LNCaP clone FGC (cell line): ENCODE results near the gene ZNF575.

Source experiments
- DNase-seq: peaks from one replicate; pipeline ENCODE4 v3.0.0-alpha.2; 2011; ENCODE audit warnings: low read depth
- H3K4me3 ChIP-seq: 2 replicates; pipeline ENCODE4 v1.5.1; 2011; ENCODE audit warnings: mild to moderate bottlenecking, low read depth, low read length, control low read depth
- TF ChIP-seq, protein P1 (sequence below): IDR thresholded peaks from 2 replicates; pipeline ENCODE4 v1.5.1; 2012; ENCODE audit warnings: mild to moderate bottlenecking; ENCODE audit not compliant: control insufficient read depth, insufficient read depth; ENCODE audit errors: extremely low read depth

ZNF575 gene

DNA sequence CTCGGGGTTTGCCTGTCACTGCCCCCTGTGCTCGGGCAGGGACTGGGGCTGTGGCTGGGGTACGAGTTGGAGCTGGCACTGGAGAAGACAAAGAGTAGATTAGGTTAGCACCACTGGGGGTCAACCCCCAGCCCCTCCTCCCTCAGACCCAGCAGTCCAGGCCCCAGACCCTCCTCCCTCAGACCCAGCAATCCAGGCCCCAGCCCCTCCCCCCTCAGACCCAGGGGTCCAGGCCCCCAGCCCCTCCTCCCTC, 19.1 kb downstream of the ZNF575 start:
- no peak overlapping the region for H3K4me3 ChIP-seq
- TF ChIP-seq, protein P1, sequence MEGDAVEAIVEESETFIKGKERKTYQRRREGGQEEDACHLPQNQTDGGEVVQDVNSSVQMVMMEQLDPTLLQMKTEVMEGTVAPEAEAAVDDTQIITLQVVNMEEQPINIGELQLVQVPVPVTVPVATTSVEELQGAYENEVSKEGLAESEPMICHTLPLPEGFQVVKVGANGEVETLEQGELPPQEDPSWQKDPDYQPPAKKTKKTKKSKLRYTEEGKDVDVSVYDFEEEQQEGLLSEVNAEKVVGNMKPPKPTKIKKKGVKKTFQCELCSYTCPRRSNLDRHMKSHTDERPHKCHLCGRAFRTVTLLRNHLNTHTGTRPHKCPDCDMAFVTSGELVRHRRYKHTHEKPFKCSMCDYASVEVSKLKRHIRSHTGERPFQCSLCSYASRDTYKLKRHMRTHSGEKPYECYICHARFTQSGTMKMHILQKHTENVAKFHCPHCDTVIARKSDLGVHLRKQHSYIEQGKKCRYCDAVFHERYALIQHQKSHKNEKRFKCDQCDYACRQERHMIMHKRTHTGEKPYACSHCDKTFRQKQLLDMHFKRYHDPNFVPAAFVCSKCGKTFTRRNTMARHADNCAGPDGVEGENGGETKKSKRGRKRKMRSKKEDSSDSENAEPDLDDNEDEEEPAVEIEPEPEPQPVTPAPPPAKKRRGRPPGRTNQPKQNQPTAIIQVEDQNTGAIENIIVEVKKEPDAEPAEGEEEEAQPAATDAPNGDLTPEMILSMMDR = no peak
- DNase-seq = no peak

- no peak for DNase-seq
- TF ChIP-seq, protein P1 = no peak
- H3K4me3 ChIP-seq = no peak overlapping the region
Measured at GRCh38 chr19:43552616-43553015, 19.6 kb downstream of the ZNF575 start.

DNA sequence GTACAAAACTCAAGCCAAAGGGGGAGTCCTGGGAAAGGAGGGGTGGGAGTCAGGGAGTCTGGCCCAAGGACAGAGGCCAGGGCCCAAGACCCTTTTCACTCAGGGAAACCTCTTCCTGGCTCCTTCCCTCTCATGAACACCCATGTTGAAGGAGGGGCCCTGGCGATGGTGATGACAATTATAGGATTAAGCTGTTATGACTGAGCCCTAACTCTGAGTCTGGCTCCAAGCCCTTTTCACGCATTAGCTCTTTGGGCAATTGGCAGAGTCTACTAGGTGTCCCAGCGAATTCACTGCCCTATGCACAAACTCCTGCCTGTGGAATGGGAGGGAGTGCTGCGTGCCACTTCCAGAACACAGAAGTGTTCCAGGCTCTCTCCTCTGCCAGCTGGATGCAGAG, 20.7 kb downstream of the ZNF575 start:
- no peak for DNase-seq
- TF ChIP-seq, protein P1 = no peak
- H3K4me3 ChIP-seq = no peak overlapping the region

GRCh38 chr19:43554317-43554895, 21.4 kb downstream of the ZNF575 start:
- no peak overlapping the region for H3K4me3 ChIP-seq
- DNase-seq = no peak
- TF ChIP-seq, protein P1 = no peak

DNA sequence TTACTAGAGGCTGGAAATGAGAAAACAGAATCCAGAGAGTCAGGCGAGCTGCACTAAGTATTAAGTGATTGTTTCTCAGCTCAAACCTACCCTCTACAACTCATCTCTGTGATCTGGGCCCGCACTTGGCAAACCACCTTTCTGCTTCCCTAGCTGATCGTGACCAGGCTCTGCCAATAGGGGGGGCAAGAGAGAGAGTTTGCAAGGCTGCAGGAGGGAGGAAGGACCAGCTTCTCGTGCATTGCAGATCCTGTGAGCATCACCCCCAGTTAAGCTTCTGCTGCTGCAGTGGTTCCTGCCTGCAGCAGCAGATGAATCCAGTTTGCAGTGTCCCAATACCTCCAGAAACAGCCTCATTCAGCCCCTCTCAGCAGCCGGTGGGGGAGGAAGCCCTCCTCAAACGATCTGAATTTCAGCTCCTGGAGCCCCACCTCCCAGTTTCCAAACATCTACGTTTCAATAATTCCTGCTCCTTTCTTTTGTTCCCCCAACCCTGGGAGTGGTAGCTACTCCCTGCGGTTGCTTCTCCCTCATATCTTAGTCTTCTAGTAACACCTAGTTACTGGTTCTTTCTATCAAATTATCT, 22.3 kb downstream of the ZNF575 start:
- no peak for DNase-seq
- no peak overlapping the region for H3K4me3 ChIP-seq

GRCh38 chr19:43560687-43561086, 27.7 kb downstream of the ZNF575 start:
- TF ChIP-seq, protein P1 = no peak
- no peak for DNase-seq
- no peak overlapping the region for H3K4me3 ChIP-seq

More for the DNA sequence above, 22.3 kb downstream of the ZNF575 start:
- TF ChIP-seq, protein P1 = peak; percentile 68
